Adrenal gland (tissue), 12 donors: ENCODE measurements around the gene PSAT1. TPM values are rescaled to one million over a fixed set of nuclear protein-coding genes. Genes with fewer than 3 reads are reported as not detected.

Source experiments
- DNase-seq, 7 donors: peaks; one replicate each; pipeline ENCODE4 v3.0.0-alpha.2; 2019 to 2020
- H3K27ac ChIP-seq, 5 donors: fragments of 200-600 bp; sonication (generic) in 4 of 5; 1 replicate in 3 of 5; 2 replicates in 2 of 5; pipeline versions ENCODE4 v1.5.1 to v1.8.0; 2016 to 2020; ENCODE audit warnings: mild to moderate bottlenecking in 1 of 5
- H3K27me3 ChIP-seq: fragments of 200-600 bp; 2 replicates; pipeline ENCODE4 v1.8.0; 2021
- H3K36me3 ChIP-seq, 2 donors: fragments of 200-600 bp; replicated peaks in 1 of 2; 1 replicate in 1 of 2; 2 replicates in 1 of 2; pipeline versions ENCODE4 v1.5.1 to v1.8.0; 2018 to 2022
- H3K4me1 ChIP-seq, 2 donors: fragments of 200-600 bp; replicated peaks in 1 of 2; 1 replicate in 1 of 2; 2 replicates in 1 of 2; pipeline versions ENCODE4 v1.5.1 to v1.8.0; 2018 to 2021
- H3K4me3 ChIP-seq, 4 donors: fragments of 200-600 bp; sonication (generic) in 3 of 4; one replicate each; pipeline ENCODE4 v1.5.1; 2016 to 2018
- H3K9me3 ChIP-seq, 3 donors: fragments of 200-600 bp; sonication (generic) in 1 of 3; replicated peaks in 1 of 3; 1 replicate in 2 of 3; 2 replicates in 1 of 3; pipeline versions ENCODE4 v1.5.1 to v1.8.0; 2016 to 2021
- CTCF ChIP-seq, 6 experiments: fragments of 450-650 bp in 4 of 6; fragments of 200-600 bp in 2 of 6; sonication (generic) in 1 of 6; IDR thresholded peaks; 1 replicate in 5 of 6; 2 replicates in 1 of 6; pipeline versions ENCODE4 v1.5.1 to v1.8.0; 2016 to 2021; ENCODE audit warnings: antibody characterized with exemption in 6 of 6, mild to moderate bottlenecking in 2 of 6, moderate library complexity in 1 of 6
- POLR2A ChIP-seq, 2 donors: fragments of 450-650 bp; IDR thresholded peaks; one replicate each; pipeline ENCODE4 v1.6.1; 2017; ENCODE audit warnings: antibody characterized with exemption in 2 of 2, mild to moderate bottlenecking in 2 of 2, moderate library complexity in 1 of 2
- WGBS, 4 donors: extraction: QIAGEN DNeasy Blood & Tissue Kit in 2 of 4; methylation state at CpG; one replicate each; pipeline versions ENCODE4 v1.1.5 to v1.1.7; 2013 to 2017; 5-methylcytosine and 5-hydroxymethylcytosine counted together
- intact Hi-C, 2 donors: fragments of 100-400 bp; cut with DNase I; formaldehyde crosslinking; loops; one replicate each; pipeline versions ENCODE4 v1.14.1 to v1.15.0; 2022 to 2023
- polyA plus RNA-seq, 3 donors: library from polyadenylated mRNA; stranded (reverse); fragments of 200-250 nt in 2 of 3; fragments of 350-450 nt in 1 of 3; fragmentation: Illumina TruSeq in 1 of 3; extraction: RNeasy Lipid Tissue Mini Kit (QIAGEN cat#74804) in 1 of 3; gene quantifications; one replicate each; pipeline ENCODE4 v1.2.3, GENCODE V29; 2013 to 2014
- total RNA-seq, 9 donors: library from RNA; depleted of rRNA in 4 of 9; stranded (reverse); fragments of >200 nt in 4 of 9; fragments of 120-200 nt in 1 of 9; fragmentation: NEBNext Ultra II Directional in 1 of 9; extraction: Animal tissue kit (Norgen Biotek cat#: 25700) in 1 of 9; gene quantifications; one replicate each; pipeline versions ENCODE4 v1.1.0 to v1.2.4, GENCODE V29; 2013 to 2023
- donor health status: healthy with polysubstance abuse.
- donor health status: Bipolar disorder and iron deficiency.
- donor health status: DM: yes; HTN: yes; CAD: no.
- donor health status: DM: no; HTN: no; CAD: no.
- donor health status: DM: no; HTN: no; CAD: no.
- donor health status: DM: yes; HTN: yes; CAD: no.

PSAT1 gene
- total and polyA plus RNA-seq, 12 donors: 20.5 to 168 (median 73.1) TPM

GRCh38 chr9:78300209-78300608 lies 3.3 kb downstream of the PSAT1 start:
- no peak for DNase-seq
- 90 to 93% (median 92%) methylated on average over 6 of the region's 6 CpGs for WGBS, 4 donors
- H3K27me3 ChIP-seq: no peaks in the 10 kb centered on the region
- no peak for TF ChIP-seq POLR2A (IDR thresholded peaks at IDR 0.05)
- no peak for TF ChIP-seq CTCF (IDR thresholded peaks at IDR 0.05)
- H3K9me3 ChIP-seq: no peaks in the 10 kb centered on the region
- H3K27ac ChIP-seq: no peak overlapping the region
- peaks cover 26 to 36% of the 10 kb centered on the region in 2 donors for H3K4me1 ChIP-seq
- intact Hi-C loops: no loop called here
- no peaks in the 10 kb centered on the region for H3K36me3 ChIP-seq
- no peak overlapping the region for H3K4me3 ChIP-seq

- 75 to 83% (median 78%) methylated on average over 2 of the region's 2 CpGs for WGBS, 4 donors
- Histone ChIP-seq H3K4me3 (no peak overlapping the region), H3K36me3 (peaks cover 0 to 8% of the 10 kb centered on the region in 2 donors)
Measured at GRCh38 chr9:78301466-78301865, 4.5 kb downstream of the PSAT1 start.

GRCh38 chr9:78303377-78304062 lies 6.6 kb downstream of the PSAT1 start:
- WGBS, 4 donors: 60 to 69% (median 64%) methylated on average over 3 of the region's 3 CpGs
- H3K36me3 ChIP-seq: peaks cover 0 to 22% of the 10 kb centered on the region in 2 donors
- no peak overlapping the region for H3K4me3 ChIP-seq
- H3K27ac ChIP-seq: peak overlapping the region in 1 of 5 donors; percentile 49
- DNase-seq: peak; percentile 49 to 80 (median 75)
- no peaks in the 10 kb centered on the region for H3K27me3 ChIP-seq
- TF ChIP-seq POLR2A (IDR thresholded peaks at IDR 0.05): no peak
- TF ChIP-seq CTCF (IDR thresholded peaks at IDR 0.05): no peak
- intact Hi-C loops: no loop called here
- peaks cover 17 to 25% of the 10 kb centered on the region in 2 donors for H3K4me1 ChIP-seq
- no peaks in the 10 kb centered on the region for H3K9me3 ChIP-seq

More at GRCh38 chr9:78301466-78301865, 4.5 kb downstream of the PSAT1 start:
- Histone ChIP-seq H3K27me3 (no peaks in the 10 kb centered on the region), H3K4me1 (peaks cover 18 to 36% of the 10 kb centered on the region in 2 donors), H3K9me3 (no peaks in the 10 kb centered on the region), H3K27ac (peak overlapping the region in 2 of 5 donors; percentile 15 to 57)
- no peak for TF ChIP-seq POLR2A (IDR thresholded peaks at IDR 0.05)
- TF ChIP-seq CTCF (IDR thresholded peaks at IDR 0.05): no peak
- intact Hi-C loops: no loop called here
- DNase-seq: no peak

- WGBS, 4 donors: 71 to 93% (median 80%) methylated on average over 1 of the region's 1 CpG
- intact Hi-C loops: no loop called here
- peaks cover 15 to 22% of the 10 kb centered on the region in 2 donors for H3K4me1 ChIP-seq
- no peaks in the 10 kb centered on the region for H3K27me3 ChIP-seq
- no peak for DNase-seq
- no peak overlapping the region for H3K4me3 ChIP-seq
- peaks cover 0 to 26% of the 10 kb centered on the region in 2 donors for H3K36me3 ChIP-seq
- H3K27ac ChIP-seq: peak overlapping the region in 1 of 5 donors; percentile 49
- H3K9me3 ChIP-seq: no peaks in the 10 kb centered on the region
- TF ChIP-seq POLR2A (IDR thresholded peaks at IDR 0.05) (no peak), CTCF (IDR thresholded peaks at IDR 0.05) (no peak)
Measured at GRCh38 chr9:78304357-78304756, 7.4 kb downstream of the PSAT1 start.
